ENCODE results near the gene CELSR1.

CELSR1 gene

DNA sequence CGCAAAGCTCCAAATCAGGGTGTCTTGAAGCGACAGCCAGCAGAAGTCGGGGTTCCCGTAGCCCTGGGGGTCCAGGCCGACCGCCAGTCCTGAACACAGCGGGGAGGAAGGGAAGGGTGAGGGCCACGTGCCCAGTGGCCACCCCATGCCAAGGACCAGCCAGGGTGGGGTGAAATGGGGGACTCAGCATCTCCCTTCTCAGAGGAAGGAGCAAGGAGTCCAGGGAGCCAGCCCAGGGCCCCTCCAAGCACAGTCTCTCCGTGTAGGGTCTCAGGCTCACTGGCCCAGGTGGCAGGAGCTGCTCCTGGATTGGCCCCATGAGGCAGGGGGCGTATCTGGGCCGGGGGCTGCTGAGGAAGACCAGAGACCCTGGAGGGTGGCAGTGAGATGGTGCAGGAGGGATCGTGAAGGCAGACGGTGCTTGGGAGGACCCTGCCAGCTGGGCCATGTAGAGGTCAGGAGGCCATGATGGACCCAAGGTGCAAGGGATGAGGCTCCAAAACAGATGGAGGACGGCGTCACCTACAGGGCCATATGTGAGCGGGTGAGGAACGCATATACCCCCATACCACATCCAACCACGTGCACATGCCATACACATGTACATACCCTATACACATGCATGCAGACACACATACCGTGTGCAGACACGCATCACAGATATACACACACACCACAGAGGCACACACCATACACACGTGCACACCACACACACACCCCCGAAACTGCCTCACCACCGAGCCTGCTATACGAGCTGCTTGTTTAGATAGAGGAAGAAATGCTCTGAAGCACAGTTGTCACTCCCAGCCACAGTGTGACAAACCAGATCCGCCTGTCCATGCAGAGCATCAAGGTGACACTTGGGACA, 167.5 kb downstream of the CELSR1 start:
- no peaks in the 10 kb centered on the region for H3K36me3 ChIP-seq (ENCODE audit: control insufficient read depth, insufficient read depth, low read length, severe bottlenecking)
- no peaks in the 10 kb centered on the region for H3K9me3 ChIP-seq (ENCODE audit: control insufficient read depth, low read length)
- H3K9ac ChIP-seq (ENCODE audit: low read length): no peak overlapping the region
- H3K27me3 ChIP-seq (replicated peaks; ENCODE audit: control insufficient read depth, insufficient read depth, low read length): peaks cover 49% of the 10 kb centered on the region
- H3K4me3 ChIP-seq (ENCODE audit: low read length): no peak overlapping the region
- no peaks in the 10 kb centered on the region for H3K4me1 ChIP-seq (ENCODE audit: control insufficient read depth, insufficient read depth, low read length)
- DNase-seq (ENCODE audit: low read depth): no peak

DNA sequence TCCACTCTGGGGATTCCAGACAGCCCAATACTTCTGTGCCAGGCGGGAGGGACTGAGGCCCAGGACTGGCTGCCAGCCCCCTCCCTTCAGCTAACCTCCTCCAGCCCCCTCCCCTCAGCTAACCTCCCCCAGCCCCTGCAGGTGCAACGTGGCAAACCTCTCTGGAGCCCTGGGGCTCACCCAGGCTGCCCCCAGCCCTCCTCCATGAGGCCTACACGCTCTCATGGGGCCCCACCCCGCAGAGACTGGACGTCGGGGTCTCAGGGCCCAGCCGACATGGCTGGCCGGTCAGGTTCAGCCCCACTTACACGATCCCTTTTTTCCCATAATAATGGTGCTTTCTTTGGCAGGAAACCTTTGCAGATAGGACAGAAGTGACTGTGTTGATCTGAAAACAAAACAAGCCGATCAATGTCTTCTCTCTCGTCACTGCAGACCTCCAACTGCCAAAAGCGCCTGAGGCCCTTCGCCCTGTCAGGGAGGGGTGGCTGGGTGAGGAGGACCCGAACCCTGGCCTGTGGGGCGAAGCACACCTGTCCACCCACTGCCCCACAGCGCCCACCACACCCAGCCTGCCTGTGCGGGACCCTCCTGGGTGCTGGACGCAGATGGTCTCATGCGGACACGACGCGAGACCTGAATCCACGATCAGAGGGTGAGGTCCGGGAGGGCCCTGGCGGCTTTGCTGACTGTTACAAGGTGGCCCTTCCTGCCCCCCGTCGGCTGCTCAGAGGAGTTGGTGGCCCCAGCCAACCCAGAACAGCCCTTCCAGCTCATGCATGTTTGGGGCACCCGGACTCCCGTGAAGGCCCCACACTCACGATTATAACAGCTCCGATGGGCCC, 168.3 kb downstream of the CELSR1 start:
- Histone ChIP-seq H3K27me3 (replicated peaks; ENCODE audit: control insufficient read depth, insufficient read depth, low read length) (peaks cover 52% of the 10 kb centered on the region), H3K9ac (ENCODE audit: low read length) (no peak overlapping the region), H3K4me1 (ENCODE audit: control insufficient read depth, insufficient read depth, low read length) (no peaks in the 10 kb centered on the region), H3K36me3 (ENCODE audit: control insufficient read depth, insufficient read depth, low read length, severe bottlenecking) (no peaks in the 10 kb centered on the region), H3K9me3 (ENCODE audit: control insufficient read depth, low read length) (no peaks in the 10 kb centered on the region), H3K4me3 (ENCODE audit: low read length) (no peak overlapping the region)
- DNase-seq (ENCODE audit: low read depth): no peak

DNA sequence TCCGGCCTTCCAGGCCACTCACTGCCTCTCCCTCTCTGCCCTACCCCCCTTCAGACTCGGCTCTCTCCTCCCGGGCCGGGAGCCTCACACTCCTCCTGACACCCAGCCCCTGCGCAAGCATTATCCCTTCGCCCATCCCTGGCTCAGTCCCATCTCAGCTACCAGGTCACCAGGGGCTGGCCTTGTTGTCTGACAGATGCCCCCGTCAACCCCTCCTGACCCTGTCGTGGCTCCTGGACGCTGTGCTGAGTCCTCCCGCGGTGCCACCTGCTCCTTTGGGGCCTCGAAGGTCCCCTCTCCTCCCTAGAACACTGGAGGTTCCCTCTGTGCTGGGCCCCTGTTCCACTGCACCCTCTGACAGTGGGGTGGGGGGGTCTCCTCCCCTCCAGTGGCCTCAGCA, 169.0 kb downstream of the CELSR1 start:
- Histone ChIP-seq H3K9ac (ENCODE audit: low read length) (no peak overlapping the region), H3K9me3 (ENCODE audit: control insufficient read depth, low read length) (no peaks in the 10 kb centered on the region), H3K36me3 (ENCODE audit: control insufficient read depth, insufficient read depth, low read length, severe bottlenecking) (no peaks in the 10 kb centered on the region), H3K27me3 (replicated peaks; ENCODE audit: control insufficient read depth, insufficient read depth, low read length) (peaks cover 55% of the 10 kb centered on the region), H3K4me3 (ENCODE audit: low read length) (no peak overlapping the region), H3K4me1 (ENCODE audit: control insufficient read depth, insufficient read depth, low read length) (no peaks in the 10 kb centered on the region)
- no peak for DNase-seq (ENCODE audit: low read depth)

DNA sequence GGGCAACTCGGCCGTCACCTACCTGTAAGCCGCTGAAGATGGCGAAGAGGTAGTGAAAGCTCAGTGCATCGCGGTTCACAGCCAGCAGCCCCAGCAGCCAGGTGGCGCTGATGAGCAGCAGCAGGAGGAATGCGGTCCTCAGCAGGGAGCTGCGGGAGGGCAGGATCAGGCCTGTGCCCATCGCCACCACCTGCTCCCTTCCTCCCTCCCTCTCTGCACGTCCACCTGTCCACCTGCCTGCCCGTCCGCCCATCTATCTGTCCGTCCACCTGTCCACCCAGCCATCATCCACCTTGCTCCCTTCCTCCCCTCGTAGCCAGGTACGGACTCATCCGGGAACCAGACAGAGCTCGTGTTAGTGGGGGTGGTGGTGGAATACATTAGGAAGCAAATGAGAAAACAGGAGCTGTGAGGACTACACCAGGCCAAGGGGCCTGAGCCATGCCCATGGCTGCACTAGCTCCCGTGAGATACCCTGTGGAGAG, 169.7 kb downstream of the CELSR1 start:
- Histone ChIP-seq H3K9me3 (ENCODE audit: control insufficient read depth, low read length) (no peaks in the 10 kb centered on the region), H3K27me3 (replicated peaks; ENCODE audit: control insufficient read depth, insufficient read depth, low read length) (peaks cover 53% of the 10 kb centered on the region), H3K4me1 (ENCODE audit: control insufficient read depth, insufficient read depth, low read length) (no peaks in the 10 kb centered on the region), H3K4me3 (ENCODE audit: low read length) (no peak overlapping the region), H3K36me3 (ENCODE audit: control insufficient read depth, insufficient read depth, low read length, severe bottlenecking) (no peaks in the 10 kb centered on the region), H3K9ac (ENCODE audit: low read length) (no peak overlapping the region)
- peak; percentile 69 for DNase-seq (ENCODE audit: low read depth)

GRCh38 chr22:46366801-46367706, 170.4 kb downstream of the CELSR1 start:
- no peaks in the 10 kb centered on the region for H3K9me3 ChIP-seq (ENCODE audit: control insufficient read depth, low read length)
- no peak for DNase-seq (ENCODE audit: low read depth)
- H3K27me3 ChIP-seq (replicated peaks; ENCODE audit: control insufficient read depth, insufficient read depth, low read length): peaks cover 50% of the 10 kb centered on the region
- no peak overlapping the region for H3K4me3 ChIP-seq (ENCODE audit: low read length)
- peaks cover 6% of the 10 kb centered on the region for H3K4me1 ChIP-seq (ENCODE audit: control insufficient read depth, insufficient read depth, low read length)
- no peaks in the 10 kb centered on the region for H3K36me3 ChIP-seq (ENCODE audit: control insufficient read depth, insufficient read depth, low read length, severe bottlenecking)
- no peak overlapping the region for H3K9ac ChIP-seq (ENCODE audit: low read length)

GRCh38 chr22:46366327-46366731, 171.1 kb downstream of the CELSR1 start:
- H3K4me3 ChIP-seq (ENCODE audit: low read length): no peak overlapping the region
- H3K36me3 ChIP-seq (ENCODE audit: control insufficient read depth, insufficient read depth, low read length, severe bottlenecking): no peaks in the 10 kb centered on the region
- H3K27me3 ChIP-seq (replicated peaks; ENCODE audit: control insufficient read depth, insufficient read depth, low read length): peaks cover 45% of the 10 kb centered on the region
- no peak overlapping the region for H3K9ac ChIP-seq (ENCODE audit: low read length)
- no peak for DNase-seq (ENCODE audit: low read depth)
- H3K4me1 ChIP-seq (ENCODE audit: control insufficient read depth, insufficient read depth, low read length): peaks cover 8% of the 10 kb centered on the region
- H3K9me3 ChIP-seq (ENCODE audit: control insufficient read depth, low read length): no peaks in the 10 kb centered on the region

DNA sequence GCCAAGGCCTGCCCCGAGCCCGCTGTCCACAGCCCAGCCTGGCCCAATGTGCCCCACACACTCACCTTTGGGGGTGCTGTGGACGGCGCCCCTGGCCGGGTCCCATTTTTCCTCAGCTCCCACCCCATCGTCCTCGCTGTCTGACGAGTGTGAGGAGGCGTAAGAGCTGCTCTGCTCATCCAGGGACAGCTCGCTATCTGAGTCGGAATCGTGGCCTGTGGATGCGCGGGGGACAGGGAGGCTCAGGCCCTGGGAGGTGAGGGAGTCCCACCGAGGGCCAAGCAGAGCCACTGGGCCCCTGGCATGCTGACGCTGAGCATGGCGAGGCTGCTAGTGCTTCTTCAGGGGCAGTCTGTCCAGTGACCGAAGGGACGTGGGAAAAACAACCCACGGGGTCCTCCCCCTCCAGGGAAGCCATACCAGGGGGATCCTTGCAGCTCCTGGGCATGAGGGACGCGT, 172.2 kb downstream of the CELSR1 start:
- peaks cover 8% of the 10 kb centered on the region for H3K4me1 ChIP-seq (ENCODE audit: control insufficient read depth, insufficient read depth, low read length)
- H3K36me3 ChIP-seq (ENCODE audit: control insufficient read depth, insufficient read depth, low read length, severe bottlenecking): no peaks in the 10 kb centered on the region
- H3K9me3 ChIP-seq (ENCODE audit: control insufficient read depth, low read length): no peaks in the 10 kb centered on the region
- DNase-seq (ENCODE audit: low read depth): no peak
- no peak overlapping the region for H3K4me3 ChIP-seq (ENCODE audit: low read length)
- H3K27me3 ChIP-seq (replicated peaks; ENCODE audit: control insufficient read depth, insufficient read depth, low read length): peaks cover 34% of the 10 kb centered on the region
- H3K9ac ChIP-seq (ENCODE audit: low read length): no peak overlapping the region

- H3K9ac ChIP-seq (ENCODE audit: low read length): no peak overlapping the region
- H3K36me3 ChIP-seq (ENCODE audit: control insufficient read depth, insufficient read depth, low read length, severe bottlenecking): no peaks in the 10 kb centered on the region
These were observed 172.9 kb downstream of the CELSR1 start for GRCh38 chr22:46364341-46365165.

GRCh38 chr22:46363611-46364321, 173.7 kb downstream of the CELSR1 start:
- H3K4me3 ChIP-seq (ENCODE audit: low read length): no peak overlapping the region
- no peaks in the 10 kb centered on the region for H3K36me3 ChIP-seq (ENCODE audit: control insufficient read depth, insufficient read depth, low read length, severe bottlenecking)
- peaks cover 8% of the 10 kb centered on the region for H3K4me1 ChIP-seq (ENCODE audit: control insufficient read depth, insufficient read depth, low read length)
- peaks cover 34% of the 10 kb centered on the region for H3K27me3 ChIP-seq (replicated peaks; ENCODE audit: control insufficient read depth, insufficient read depth, low read length)
- H3K9me3 ChIP-seq (ENCODE audit: control insufficient read depth, low read length): no peaks in the 10 kb centered on the region
- no peak for DNase-seq (ENCODE audit: low read depth)
- H3K9ac ChIP-seq (ENCODE audit: low read length): no peak overlapping the region

More at GRCh38 chr22:46364341-46365165, 172.9 kb downstream of the CELSR1 start:
- Histone ChIP-seq H3K4me3 (ENCODE audit: low read length) (no peak overlapping the region), H3K4me1 (ENCODE audit: control insufficient read depth, insufficient read depth, low read length) (peaks cover 8% of the 10 kb centered on the region), H3K9me3 (ENCODE audit: control insufficient read depth, low read length) (no peaks in the 10 kb centered on the region), H3K27me3 (replicated peaks; ENCODE audit: control insufficient read depth, insufficient read depth, low read length) (peaks cover 34% of the 10 kb centered on the region)
- no peak for DNase-seq (ENCODE audit: low read depth)
